Breast epithelium (tissue), 3 donors: ENCODE measurements around the gene COL23A1.

ENCODE experiments used
- CTCF ChIP-seq, 3 donors: fragments of 450-650 bp; IDR thresholded peaks; one replicate each; pipeline ENCODE4 v1.5.1; 2016 to 2017; ENCODE audit warnings: antibody characterized with exemption in 3 of 3, mild to moderate bottlenecking in 3 of 3, moderate library complexity in 3 of 3
- POLR2A ChIP-seq: fragments of 450-650 bp; IDR thresholded peaks from one replicate; pipeline ENCODE4 v1.6.1; 2016; ENCODE audit warnings: antibody characterized with exemption, mild to moderate bottlenecking, moderate library complexity
- POLR2AphosphoS5 ChIP-seq, 3 donors: sonication (generic); formaldehyde crosslinking; IDR thresholded peaks; one replicate each; pipeline ENCODE4 v1.6.1; 2017; ENCODE audit warnings: antibody characterized with exemption in 3 of 3

- no peak for TF ChIP-seq CTCF (IDR thresholded peaks at IDR 0.05)
- no peak for TF ChIP-seq POLR2AphosphoS5 (IDR thresholded peaks at IDR 0.05)
- TF ChIP-seq POLR2A: no peak
These were observed 42.1 kb upstream of the COL23A1 start for GRCh38 chr5:178632285-178632684.
